Prostate gland (tissue), 2 donors: ENCODE data around the gene TTLL5.

ENCODE experiments used
- CTCF ChIP-seq, 4 experiments: fragments of 200-600 bp in 2 of 4; fragments of 450-650 bp in 2 of 4; sonication (generic) in 2 of 4; IDR thresholded peaks; 1 replicate in 3 of 4; 2 replicates in 1 of 4; pipeline ENCODE4 v1.5.1; 2016 to 2019; ENCODE audit warnings: antibody characterized with exemption in 4 of 4, mild to moderate bottlenecking in 2 of 4, moderate library complexity in 2 of 4
- POLR2A ChIP-seq: fragments of 450-650 bp; IDR thresholded peaks from one replicate; pipeline ENCODE4 v1.6.1; 2016; ENCODE audit warnings: antibody characterized with exemption, mild to moderate bottlenecking
- POLR2AphosphoS5 ChIP-seq: sonication (generic); formaldehyde crosslinking; IDR thresholded peaks from one replicate; pipeline ENCODE4 v1.6.1; 2017; ENCODE audit warnings: antibody characterized with exemption

DNA sequence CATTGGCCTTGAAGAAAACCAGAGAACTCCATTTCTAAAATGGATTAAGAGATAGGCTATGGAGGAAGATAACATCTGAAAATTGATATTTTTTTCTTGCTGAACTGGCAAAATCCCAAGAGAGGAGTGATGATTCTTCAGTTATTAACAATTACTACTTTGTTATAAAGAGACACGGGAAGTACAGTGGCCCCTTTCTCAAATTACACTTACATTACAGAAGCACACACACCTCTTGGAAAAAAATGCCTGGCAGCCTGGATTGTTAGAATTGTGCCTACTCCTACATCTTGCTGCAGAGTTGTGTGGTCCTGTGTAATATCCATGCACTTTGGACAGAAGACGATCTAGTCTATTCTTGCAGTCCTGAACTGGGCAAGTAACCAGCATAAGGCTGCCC lies 249.0 kb downstream of the TTLL5 start:
- TF ChIP-seq CTCF (IDR thresholded peaks at IDR 0.05) (no peak), POLR2A (no peak), POLR2AphosphoS5 (no peak)
